Upper lobe of right lung (tissue), 1 donor: ENCODE data around the gene MLLT3. TPM values are rescaled to one million over a fixed set of nuclear protein-coding genes. Genes with fewer than 3 reads are reported as not detected.

ENCODE experiments used
- ATAC-seq: fragments of 200-7000 bp; cut with Tn5 transposase; one replicate; pipeline ENCODE4 v1.9.1; 2020; ENCODE audit warnings: mild to moderate bottlenecking, moderate library complexity
- DNase-seq: peaks from one replicate; pipeline ENCODE4 v3.0.0-alpha.2; 2020
- H3K27ac ChIP-seq: fragments of 200-600 bp; one replicate; pipeline ENCODE4 v1.8.0; 2022
- H3K27me3 ChIP-seq: fragments of 200-600 bp; one replicate; pipeline ENCODE4 v1.8.0; 2022; ENCODE audit warnings: mild to moderate bottlenecking
- H3K36me3 ChIP-seq: fragments of 200-600 bp; one replicate; pipeline ENCODE4 v1.8.0; 2022
- H3K4me1 ChIP-seq: fragments of 200-600 bp; one replicate; pipeline ENCODE4 v1.8.0; 2022
- H3K4me3 ChIP-seq: fragments of 200-600 bp; one replicate; pipeline ENCODE4 v1.8.0; 2022; ENCODE audit warnings: mild to moderate bottlenecking
- H3K9me3 ChIP-seq: fragments of 200-600 bp; one replicate; pipeline ENCODE4 v1.8.0; 2022
- CTCF ChIP-seq: fragments of 200-600 bp; IDR thresholded peaks from one replicate; pipeline ENCODE4 v1.8.0; 2022; ENCODE audit warnings: antibody characterized with exemption
- intact Hi-C: fragments of 100-400 bp; cut with DNase I; formaldehyde crosslinking; loops from one replicate; pipeline ENCODE4 v1.11.0; 2022
- total RNA-seq: library from RNA; stranded (reverse); fragmentation: NEBNext Ultra II Directional; extraction: Animal tissue kit (Norgen Biotek cat#: 25700); gene quantifications from one replicate; pipeline ENCODE4 v1.2.1, GENCODE V29; 2021
- donor health status: DM: no; HTN: yes; CAD: no; lungs with severe emphysema.

The MLLT3 gene
- total RNA-seq, 1 donor from 2014 or later = 15.4 TPM

- Histone ChIP-seq H3K4me3 (no peak overlapping the region), H3K4me1 (peaks cover 22% of the 10 kb centered on the region), H3K27ac (no peak overlapping the region), H3K9me3 (no peaks in the 10 kb centered on the region), H3K36me3 (no peaks in the 10 kb centered on the region), H3K27me3 (no peaks in the 10 kb centered on the region)
- DNase-seq (no peak), ATAC-seq (no peak)
- intact Hi-C loops = no loop called here
- TF ChIP-seq CTCF = no peak
Measured at GRCh38 chr9:20562051-20562450, 60.2 kb downstream of the MLLT3 start.

GRCh38 chr9:20561531-20561930, 60.8 kb downstream of the MLLT3 start:
- no peak for TF ChIP-seq CTCF
- H3K4me3 ChIP-seq = no peak overlapping the region
- H3K27ac ChIP-seq = no peak overlapping the region
- no peak for DNase-seq
- no peak for ATAC-seq
- intact Hi-C loops = no loop called here
- peaks cover 22% of the 10 kb centered on the region for H3K4me1 ChIP-seq
- no peaks in the 10 kb centered on the region for H3K9me3 ChIP-seq
- no peaks in the 10 kb centered on the region for H3K27me3 ChIP-seq
- H3K36me3 ChIP-seq = no peaks in the 10 kb centered on the region

GRCh38 chr9:20559231-20559890, 62.9 kb downstream of the MLLT3 start:
- ATAC-seq = peak; percentile 54
- peaks cover 22% of the 10 kb centered on the region for H3K4me1 ChIP-seq
- no peaks in the 10 kb centered on the region for H3K9me3 ChIP-seq
- no peaks in the 10 kb centered on the region for H3K27me3 ChIP-seq
- no peak overlapping the region for H3K27ac ChIP-seq
- no peak for TF ChIP-seq CTCF
- no peak overlapping the region for H3K4me3 ChIP-seq
- DNase-seq = no peak
- H3K36me3 ChIP-seq = no peaks in the 10 kb centered on the region
- intact Hi-C loops = no loop called here

GRCh38 chr9:20558566-20559016, 63.7 kb downstream of the MLLT3 start:
- no peaks in the 10 kb centered on the region for H3K9me3 ChIP-seq
- H3K27ac ChIP-seq = no peak overlapping the region
- no peaks in the 10 kb centered on the region for H3K27me3 ChIP-seq
- TF ChIP-seq CTCF = no peak
- ATAC-seq (no peak), DNase-seq (no peak)
- no peak overlapping the region for H3K4me3 ChIP-seq
- peaks cover 23% of the 10 kb centered on the region for H3K4me1 ChIP-seq
- intact Hi-C loops = no loop called here
- no peaks in the 10 kb centered on the region for H3K36me3 ChIP-seq

GRCh38 chr9:20557890-20558565, 64.3 kb downstream of the MLLT3 start:
- intact Hi-C loops = no loop called here
- Histone ChIP-seq H3K9me3 (no peaks in the 10 kb centered on the region), H3K36me3 (no peaks in the 10 kb centered on the region), H3K27ac (no peak overlapping the region), H3K27me3 (no peaks in the 10 kb centered on the region), H3K4me3 (no peak overlapping the region), H3K4me1 (peaks cover 28% of the 10 kb centered on the region)
- no peak for TF ChIP-seq CTCF
- DNase-seq (no peak), ATAC-seq (no peak)
